HepG2 (cell line): ENCODE results near the gene ENO3. TPM values are rescaled to one million over a fixed set of nuclear protein-coding genes. Genes with fewer than 3 reads are reported as not detected.

Source experiments
- AGO2 ChIP-seq: fragments of 200-400 bp; formaldehyde crosslinking; optimal IDR thresholded peaks from 2 replicates; pipeline ENCODE3; 2017; ENCODE audit warnings: mild to moderate bottlenecking, low read depth, low read length, moderate library complexity
- ARNTL ChIP-seq: sonication (generic); formaldehyde crosslinking; IDR thresholded peaks from 2 replicates; pipeline ENCODE4 v1.4.0; 2020; ENCODE audit warnings: mild to moderate bottlenecking, missing genetic modification reagents
- BRCA1 ChIP-seq: sonication (generic); formaldehyde crosslinking; IDR thresholded peaks from 2 replicates; pipeline ENCODE4 v1.4.0; 2020; ENCODE audit warnings: missing genetic modification reagents
- MAX ChIP-seq: IDR thresholded peaks from 2 replicates; pipeline ENCODE4 v1.6.1; 2012; ENCODE audit warnings: inconsistent platforms
- NCOA1 ChIP-seq: sonication (generic); formaldehyde crosslinking; IDR thresholded peaks from 2 replicates; pipeline ENCODE4 v1.9.0; 2021; ENCODE audit warnings: missing genetic modification reagents
- PLRG1 ChIP-seq: fragments of 450-650 bp; conservative IDR thresholded peaks from 2 replicates; pipeline ENCODE4 v1.6.1; 2016
- PRDM15 ChIP-seq: sonication (generic); formaldehyde crosslinking; IDR thresholded peaks from 2 replicates; pipeline ENCODE4 v1.4.0; 2020; ENCODE audit warnings: missing genetic modification reagents
- ZHX1 ChIP-seq: sonication (generic); formaldehyde crosslinking; IDR thresholded peaks from 2 replicates; pipeline ENCODE4 v1.8.1; 2022; ENCODE audit warnings: low read depth, mild to moderate bottlenecking, missing genetic modification reagents
- ZNF17 ChIP-seq: sonication (generic); formaldehyde crosslinking; IDR thresholded peaks from 2 replicates; pipeline ENCODE4 v1.5.0; 2020; ENCODE audit warnings: mild to moderate bottlenecking, missing genetic modification reagents
- ZNF18 ChIP-seq: sonication (generic); formaldehyde crosslinking; IDR thresholded peaks from 2 replicates; pipeline ENCODE4 v1.8.0; 2022; ENCODE audit warnings: mild to moderate bottlenecking, missing genetic modification reagents; ENCODE audit not compliant: insufficient replicate concordance
- ZNF251 ChIP-seq: sonication (generic); formaldehyde crosslinking; IDR thresholded peaks from 2 replicates; pipeline ENCODE4 v1.9.0; 2021; ENCODE audit warnings: mild to moderate bottlenecking, missing genetic modification reagents
- ZNF687 ChIP-seq: sonication (generic); formaldehyde crosslinking; IDR thresholded peaks from 2 replicates; pipeline ENCODE4 v1.5.1; 2020; ENCODE audit warnings: mild to moderate bottlenecking, missing genetic modification reagents, moderate library complexity
- ZNF747 ChIP-seq: sonication (generic); formaldehyde crosslinking; IDR thresholded peaks from 2 replicates; pipeline ENCODE4 v1.8.1; 2023; ENCODE audit warnings: missing genetic modification reagents, mild to moderate bottlenecking, borderline replicate concordance
- ZSCAN20 ChIP-seq: sonication (generic); formaldehyde crosslinking; IDR thresholded peaks from 2 replicates; pipeline ENCODE4 v1.4.0; 2020; ENCODE audit warnings: missing genetic modification reagents, mild to moderate bottlenecking, borderline replicate concordance
- polyA plus RNA-seq, 8 experiments: library from polyadenylated mRNA; depleted of rRNA in 3 of 8; stranded (reverse) in 7 of 8; unstranded in 1 of 8; fragments of >200 nt; fragmentation: Illumina TruSeq in 4 of 8; extraction: Trizol in 4 of 8; gene quantifications; 2 replicates each; pipeline versions ENCODE4 v1.2.1 to v1.2.3, GENCODE V29; 2011 to 2016; ENCODE audit warnings: low read depth in 4 of 8, missing spikeins in 1 of 8, mixed read lengths in 1 of 8; ENCODE audit not compliant: insufficient read depth in 1 of 8
- total RNA-seq, 5 experiments: library from RNA; depleted of rRNA; stranded (reverse); fragments of >200 nt; fragmentation: Illumina TruSeq; extraction: Trizol; gene quantifications; 2 replicates each; pipeline ENCODE4 v1.2.3, GENCODE V29; 2016; ENCODE audit warnings: low read depth in 1 of 5
- TF ChIP-seq, protein P1 (sequence below): sonication (generic); formaldehyde crosslinking; IDR thresholded peaks from 2 replicates; pipeline ENCODE4 v1.4.0; 2020; ENCODE audit warnings: missing genetic modification reagents

Gene ENO3
- total and polyA plus RNA-seq, 2 of the 13 experiments (the other 11 are each of a cell fraction or from before 2014, with no cell fraction given), result 59.8 to 69.8 TPM

DNA sequence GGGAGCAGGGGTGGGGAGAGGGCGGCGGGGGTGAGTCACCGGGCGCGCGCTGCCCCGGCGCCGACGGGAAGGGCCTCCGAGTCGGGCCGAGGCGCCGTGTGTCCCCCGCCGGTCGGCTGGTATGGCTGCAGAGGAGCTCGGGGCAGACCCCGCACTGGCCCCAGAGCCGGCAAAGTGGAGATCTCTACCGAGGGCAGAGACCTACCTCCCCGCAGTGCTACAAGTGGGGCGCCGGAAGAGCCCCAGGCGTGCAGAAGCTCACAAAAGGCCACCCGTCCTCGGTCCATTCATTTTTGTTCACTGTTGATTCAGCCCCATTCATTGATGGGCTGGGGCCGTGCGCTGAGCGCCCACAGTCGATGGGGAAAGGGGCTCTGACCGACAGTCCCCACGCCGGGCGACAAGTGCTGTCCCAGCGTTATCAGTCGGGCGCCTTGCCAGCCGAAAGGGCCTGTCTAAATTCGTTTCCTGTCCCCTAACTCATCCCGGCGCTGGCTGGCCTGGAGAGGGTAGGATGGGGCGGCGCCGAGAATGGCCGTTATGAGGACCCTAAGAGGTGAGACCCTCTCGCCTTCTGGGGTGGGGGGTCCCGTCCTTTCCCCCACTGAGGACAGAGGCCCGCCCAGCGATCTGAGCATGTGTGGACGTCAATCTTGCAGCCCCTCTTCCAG lies 709 bp upstream of the ENO3 start (continued):
- TF ChIP-seq AGO2 (peak; percentile 58), ZNF18 (peak; percentile 52), ZNF17 (CRISPR knock-in tag) (no peak), NCOA1 (CRISPR knock-in tag) (no peak), ZSCAN20 (CRISPR knock-in tag) (peak; percentile 48; the same call in 1 of the 2 replicates), ZNF251 (CRISPR knock-in tag) (no peak), MAX (no peak; the same call in 1 of the 2 replicates), ARNTL (CRISPR knock-in tag) (no peak), ZHX1 (CRISPR knock-in tag) (no peak), PLRG1 (no peak), ZNF747 (CRISPR knock-in tag) (peak; percentile 7; the same call in 1 of the 2 replicates), ZNF687 (CRISPR knock-in tag) (peak; percentile 53), BRCA1 (CRISPR knock-in tag) (no peak), PRDM15 (CRISPR knock-in tag) (no peak; the same call in 1 of the 2 replicates)
- TF ChIP-seq, protein P1, sequence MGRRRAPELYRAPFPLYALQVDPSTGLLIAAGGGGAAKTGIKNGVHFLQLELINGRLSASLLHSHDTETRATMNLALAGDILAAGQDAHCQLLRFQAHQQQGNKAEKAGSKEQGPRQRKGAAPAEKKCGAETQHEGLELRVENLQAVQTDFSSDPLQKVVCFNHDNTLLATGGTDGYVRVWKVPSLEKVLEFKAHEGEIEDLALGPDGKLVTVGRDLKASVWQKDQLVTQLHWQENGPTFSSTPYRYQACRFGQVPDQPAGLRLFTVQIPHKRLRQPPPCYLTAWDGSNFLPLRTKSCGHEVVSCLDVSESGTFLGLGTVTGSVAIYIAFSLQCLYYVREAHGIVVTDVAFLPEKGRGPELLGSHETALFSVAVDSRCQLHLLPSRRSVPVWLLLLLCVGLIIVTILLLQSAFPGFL, result no peak
